HG03521 (cell line): ENCODE data around the gene AMMECR1L.
A peak's percentile ranks its signal among the peaks of the same experiment; 100 is the strongest.
"Not testable (repeated sequence)": the region's sequence is repeated elsewhere in the genome, so short reads cannot be mapped to it uniquely, and the experiment has no call there.

ENCODE experiments used
- ATAC-seq: cut with Tn5 transposase; IDR thresholded peaks from one replicate; pipeline ENCODE4 v1.9.1; 2021; ENCODE audit warnings: mild to moderate bottlenecking, moderate library complexity; ENCODE audit not compliant: unreplicated experiment

Gene AMMECR1L

GRCh38 chr2:127887776-127888130 is 2.0 kb upstream of the AMMECR1L start:
- no peak for ATAC-seq

- ATAC-seq: no peak
Observed at GRCh38 chr2:127887082-127887775, 1.5 kb upstream of the AMMECR1L start.

GRCh38 chr2:127886593-127886935 is 808 bp upstream of the AMMECR1L start:
- not testable (repeated sequence) for ATAC-seq

- ATAC-seq: peak; percentile 26
Observed at GRCh38 chr2:127884861-127885740, 655 bp downstream of the AMMECR1L start.

GRCh38 chr2:127884436-127884835 is 1.3 kb downstream of the AMMECR1L start:
- no peak for ATAC-seq

- ATAC-seq: no peak
Observed at GRCh38 chr2:127879899-127880298, 5.9 kb downstream of the AMMECR1L start.

GRCh38 chr2:127877626-127878025 is 8.1 kb downstream of the AMMECR1L start:
- ATAC-seq: no peak

GRCh38 chr2:127877136-127877535 is 8.6 kb downstream of the AMMECR1L start:
- no peak for ATAC-seq

- ATAC-seq: no peak
Observed at GRCh38 chr2:127874378-127875269, 11.1 kb downstream of the AMMECR1L start.

GRCh38 chr2:127873707-127874303 is 12.0 kb downstream of the AMMECR1L start:
- ATAC-seq: no peak

GRCh38 chr2:127872354-127872753 is 13.4 kb downstream of the AMMECR1L start:
- ATAC-seq: no peak

GRCh38 chr2:127865926-127866325 is 19.8 kb downstream of the AMMECR1L start:
- ATAC-seq: no peak

- ATAC-seq: no peak
Observed at GRCh38 chr2:127864877-127865276, 20.9 kb downstream of the AMMECR1L start.

GRCh38 chr2:127862228-127862627 is 23.5 kb downstream of the AMMECR1L start:
- ATAC-seq: no peak

- no peak for ATAC-seq
Observed at GRCh38 chr2:127860130-127860529, 25.6 kb downstream of the AMMECR1L start.

GRCh38 chr2:127859712-127860085 is 26.1 kb downstream of the AMMECR1L start:
- no peak for ATAC-seq

- ATAC-seq: no peak
Observed at GRCh38 chr2:127857265-127857808, 28.4 kb downstream of the AMMECR1L start.

GRCh38 chr2:127853671-127854070 is 32.1 kb downstream of the AMMECR1L start:
- no peak for ATAC-seq

GRCh38 chr2:127852388-127852787 is 33.4 kb downstream of the AMMECR1L start:
- no peak for ATAC-seq

- ATAC-seq: no peak
Observed at GRCh38 chr2:127847931-127848330, 37.8 kb downstream of the AMMECR1L start.

- ATAC-seq: no peak
Observed at GRCh38 chr2:127844973-127845372, 40.8 kb downstream of the AMMECR1L start.
